MM.1S (cell line): Measurements from ENCODE around the gene TENM4.

Source experiments
- DNase-seq: peaks from one replicate; pipeline ENCODE4 v3.0.0-alpha.2; 2015
- H2AFZ ChIP-seq: fragments of 300-600 bp; sonication (generic); 2 replicates; pipeline ENCODE4 v1.6.0; 2016; ENCODE audit warnings: antibody characterized with exemption, low read length
- H3F3A ChIP-seq: fragments of 300-600 bp; sonication (generic); 2 replicates; pipeline ENCODE4 v1.6.1; 2016; ENCODE audit warnings: mild to moderate bottlenecking, antibody characterized with exemption, low read length, moderate library complexity, mixed read lengths; ENCODE audit not compliant: insufficient read depth
- H3K27ac ChIP-seq: fragments of 300-600 bp; sonication (generic); 2 replicates; pipeline ENCODE4 v1.5.1; 2016; ENCODE audit warnings: mild to moderate bottlenecking, low read length
- H3K27me3 ChIP-seq: fragments of 300-600 bp; sonication (generic); replicated peaks from 2 replicates; pipeline ENCODE4 v1.6.0; 2016; ENCODE audit warnings: low read length; ENCODE audit not compliant: insufficient read depth
- H3K36me3 ChIP-seq: fragments of 300-600 bp; sonication (generic); replicated peaks from 2 replicates; pipeline ENCODE4 v1.6.1; 2016; ENCODE audit warnings: mild to moderate bottlenecking, low read length, mixed read lengths; ENCODE audit not compliant: insufficient read depth
- H3K4me1 ChIP-seq: fragments of 300-600 bp; sonication (generic); 2 replicates; pipeline ENCODE4 v1.6.1; 2016; ENCODE audit warnings: low read length, mixed read lengths
- H3K4me2 ChIP-seq: fragments of 300-600 bp; sonication (generic); 2 replicates; pipeline ENCODE4 v1.6.0; 2016; ENCODE audit warnings: low read depth, low read length
- H3K4me3 ChIP-seq: fragments of 300-600 bp; sonication (generic); 2 replicates; pipeline ENCODE4 v1.5.1; 2016; ENCODE audit warnings: low read length, mixed read lengths
- H3K79me2 ChIP-seq: fragments of 300-600 bp; sonication (generic); 2 replicates; pipeline ENCODE4 v1.6.1; 2016; ENCODE audit warnings: mixed run types, low read length, mixed read lengths
- H3K9ac ChIP-seq: fragments of 300-600 bp; sonication (generic); 2 replicates; pipeline ENCODE4 v1.6.1; 2016; ENCODE audit warnings: low read length, mixed read lengths
- H3K9me2 ChIP-seq: fragments of 300-600 bp; sonication (generic); replicated peaks from 2 replicates; pipeline ENCODE4 v1.6.1; 2016; ENCODE audit warnings: mild to moderate bottlenecking, low read length, mixed read lengths; ENCODE audit not compliant: insufficient read depth
- H3K9me3 ChIP-seq: fragments of 300-600 bp; sonication (generic); replicated peaks from 2 replicates; pipeline ENCODE4 v1.6.1; 2016; ENCODE audit warnings: mild to moderate bottlenecking, low read length, mixed read lengths; ENCODE audit not compliant: insufficient read depth
- H4K20me1 ChIP-seq: fragments of 300-600 bp; sonication (generic); 2 replicates; pipeline ENCODE4 v1.6.1; 2016; ENCODE audit warnings: mild to moderate bottlenecking, low read length, moderate library complexity, mixed read lengths; ENCODE audit not compliant: insufficient read depth
- EZH2 ChIP-seq: fragments of 300-600 bp; sonication (generic); optimal IDR thresholded peaks from 2 replicates; pipeline ENCODE3; 2017; ENCODE audit warnings: low read depth, mild to moderate bottlenecking, antibody characterized with exemption, low read length, mixed read lengths
- EZH2phosphoT487 ChIP-seq: fragments of 300-600 bp; sonication (generic); IDR thresholded peaks from 2 replicates; pipeline ENCODE4 v1.6.1; 2018; ENCODE audit warnings: antibody characterized with exemption, low read length
- TF ChIP-seq, protein P1 (sequence below): fragments of 300-600 bp; sonication (generic); IDR thresholded peaks from 2 replicates; pipeline ENCODE4 v1.5.1; 2016; ENCODE audit warnings: antibody characterized with exemption, low read length, mixed read lengths

TENM4 gene

GRCh38 chr11:79198203-79198897, 242.5 kb downstream of the TENM4 start:
- no peaks in the 10 kb centered on the region for H3K4me1 ChIP-seq
- H3K27me3 ChIP-seq, result no peaks in the 10 kb centered on the region
- no peaks in the 10 kb centered on the region for H3K9me3 ChIP-seq
- H3K36me3 ChIP-seq, result no peaks in the 10 kb centered on the region
- no peaks in the 10 kb centered on the region for H3K9me2 ChIP-seq
- H4K20me1 ChIP-seq, result no peaks in the 10 kb centered on the region
- no peak for DNase-seq
- no peak overlapping the region for H3K4me2 ChIP-seq
- H3K9ac ChIP-seq, result no peak overlapping the region
- no peak overlapping the region for H3K27ac ChIP-seq
- H3K79me2 ChIP-seq, result no peaks in the 10 kb centered on the region
- H3K4me3 ChIP-seq, result no peak overlapping the region
- no peak overlapping the region for H2AFZ ChIP-seq
- H3F3A ChIP-seq, result no peaks in the 10 kb centered on the region
- TF ChIP-seq, protein P1, sequence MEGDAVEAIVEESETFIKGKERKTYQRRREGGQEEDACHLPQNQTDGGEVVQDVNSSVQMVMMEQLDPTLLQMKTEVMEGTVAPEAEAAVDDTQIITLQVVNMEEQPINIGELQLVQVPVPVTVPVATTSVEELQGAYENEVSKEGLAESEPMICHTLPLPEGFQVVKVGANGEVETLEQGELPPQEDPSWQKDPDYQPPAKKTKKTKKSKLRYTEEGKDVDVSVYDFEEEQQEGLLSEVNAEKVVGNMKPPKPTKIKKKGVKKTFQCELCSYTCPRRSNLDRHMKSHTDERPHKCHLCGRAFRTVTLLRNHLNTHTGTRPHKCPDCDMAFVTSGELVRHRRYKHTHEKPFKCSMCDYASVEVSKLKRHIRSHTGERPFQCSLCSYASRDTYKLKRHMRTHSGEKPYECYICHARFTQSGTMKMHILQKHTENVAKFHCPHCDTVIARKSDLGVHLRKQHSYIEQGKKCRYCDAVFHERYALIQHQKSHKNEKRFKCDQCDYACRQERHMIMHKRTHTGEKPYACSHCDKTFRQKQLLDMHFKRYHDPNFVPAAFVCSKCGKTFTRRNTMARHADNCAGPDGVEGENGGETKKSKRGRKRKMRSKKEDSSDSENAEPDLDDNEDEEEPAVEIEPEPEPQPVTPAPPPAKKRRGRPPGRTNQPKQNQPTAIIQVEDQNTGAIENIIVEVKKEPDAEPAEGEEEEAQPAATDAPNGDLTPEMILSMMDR, result no peak
- TF ChIP-seq EZH2phosphoT487 (no peak), EZH2 (no peak)

- no peak overlapping the region for H3K4me3 ChIP-seq
- H3K4me1 ChIP-seq, result no peaks in the 10 kb centered on the region
- DNase-seq, result no peak
- H3K9me2 ChIP-seq, result no peaks in the 10 kb centered on the region
- H3K9me3 ChIP-seq, result no peaks in the 10 kb centered on the region; the same call in 1 of the 2 replicates
- H3K27me3 ChIP-seq, result no peaks in the 10 kb centered on the region
- H4K20me1 ChIP-seq, result no peaks in the 10 kb centered on the region
- TF ChIP-seq EZH2phosphoT487, result no peak
- TF ChIP-seq, protein P1, result no peak
- TF ChIP-seq EZH2, result no peak
- H3K36me3 ChIP-seq, result no peaks in the 10 kb centered on the region
- H3K27ac ChIP-seq, result no peak overlapping the region
- no peaks in the 10 kb centered on the region for H3K79me2 ChIP-seq
- H3F3A ChIP-seq, result no peaks in the 10 kb centered on the region
- H3K9ac ChIP-seq, result no peak overlapping the region
- H2AFZ ChIP-seq, result no peak overlapping the region
- no peak overlapping the region for H3K4me2 ChIP-seq
Observed at GRCh38 chr11:79196950-79197349, 243.9 kb downstream of the TENM4 start.

DNA sequence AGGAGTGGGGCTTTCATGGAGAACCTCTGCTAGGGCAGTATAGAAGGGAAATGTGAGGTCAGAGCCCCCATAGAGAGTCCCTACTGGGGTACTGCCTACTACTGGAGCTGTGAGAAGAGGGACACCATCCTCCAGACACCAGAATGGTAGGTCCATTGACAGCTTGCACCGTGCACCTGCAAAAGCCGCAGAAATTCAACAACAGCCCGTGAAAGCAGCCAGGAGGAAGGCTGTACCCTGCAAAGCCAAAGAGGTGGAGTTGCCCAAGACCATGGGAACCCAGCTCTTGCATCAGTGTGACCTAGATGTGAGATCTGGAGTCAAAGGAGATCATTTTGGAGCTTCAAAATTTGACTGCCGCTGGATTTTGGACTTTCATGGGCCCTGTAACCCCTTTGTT, 245.6 kb downstream of the TENM4 start:
- TF ChIP-seq EZH2phosphoT487 (no peak), EZH2 (no peak)
- TF ChIP-seq, protein P1, result no peak
- no peaks in the 10 kb centered on the region for H3F3A ChIP-seq

More for the DNA sequence above, 245.6 kb downstream of the TENM4 start:
- no peaks in the 10 kb centered on the region; the same call in 1 of the 2 replicates for H3K9me3 ChIP-seq
- H3K4me2 ChIP-seq, result no peak overlapping the region
- H3K36me3 ChIP-seq, result no peaks in the 10 kb centered on the region
- no peak overlapping the region for H3K9ac ChIP-seq
- H3K27me3 ChIP-seq, result no peaks in the 10 kb centered on the region
- H4K20me1 ChIP-seq, result no peaks in the 10 kb centered on the region
- H3K4me3 ChIP-seq, result no peak overlapping the region
- H3K27ac ChIP-seq, result no peak overlapping the region
- no peaks in the 10 kb centered on the region for H3K79me2 ChIP-seq
- H3K9me2 ChIP-seq, result no peaks in the 10 kb centered on the region
- no peak overlapping the region for H2AFZ ChIP-seq
- no peaks in the 10 kb centered on the region for H3K4me1 ChIP-seq
- DNase-seq, result no peak
